ENCODE data around the gene CCL4. TPM values are rescaled to one million over a fixed set of nuclear protein-coding genes. Genes with fewer than 3 reads are reported as not detected.

Gene CCL4
- total RNA-seq, 3 donors from 2014 or later, result 2.6 to 12.0 (median 5.2) TPM

DNA sequence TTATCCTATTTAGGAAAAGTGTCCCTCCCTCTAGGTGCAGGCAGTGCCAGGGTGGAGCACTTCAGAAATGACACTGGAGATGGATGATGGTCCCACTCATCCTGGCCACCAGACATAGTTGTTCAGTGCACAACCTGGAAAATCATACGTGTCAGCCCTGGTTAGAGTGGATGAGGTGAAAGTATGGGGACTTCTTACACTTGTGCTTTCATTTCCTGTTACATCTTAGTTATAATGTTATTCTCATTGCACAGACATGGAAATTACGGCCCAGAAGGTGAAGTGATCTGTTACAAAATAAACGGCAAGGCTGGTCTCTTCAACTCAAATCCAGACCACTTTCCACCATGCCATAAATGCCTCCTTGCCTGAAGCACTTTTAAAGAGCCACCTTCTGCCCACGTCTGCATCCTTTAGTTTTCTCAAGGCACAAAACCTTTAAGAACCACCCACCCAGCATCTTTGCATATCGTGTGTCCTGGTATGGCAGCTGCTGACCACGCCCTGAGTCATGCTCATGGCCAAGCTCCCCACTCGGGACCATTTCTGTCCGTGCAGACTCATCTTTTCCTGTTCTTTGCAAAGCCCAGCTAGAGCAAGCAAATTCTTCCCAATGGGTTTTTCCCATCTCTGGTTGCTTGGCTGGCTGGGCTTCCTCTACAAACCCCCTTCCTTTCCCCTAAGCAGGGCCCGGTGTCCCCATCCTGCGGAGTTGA, 50.4 kb downstream of the CCL4 start:
- no peaks in the 10 kb centered on the region for H3K9me3 ChIP-seq
- no peaks in the 10 kb centered on the region for H3K36me3 ChIP-seq
- no peak for DNase-seq (ENCODE audit: low spot score in 2 of 2)
- H3K4me3 ChIP-seq, result no peak overlapping the region
- no peaks in the 10 kb centered on the region for H3K27me3 ChIP-seq
- H3K4me1 ChIP-seq, result no peaks in the 10 kb centered on the region
- TF ChIP-seq POLR2A (IDR thresholded peaks at IDR 0.05) (no peak), POLR2AphosphoS5 (IDR thresholded peaks at IDR 0.05) (no peak)
- TF ChIP-seq, protein P1, sequence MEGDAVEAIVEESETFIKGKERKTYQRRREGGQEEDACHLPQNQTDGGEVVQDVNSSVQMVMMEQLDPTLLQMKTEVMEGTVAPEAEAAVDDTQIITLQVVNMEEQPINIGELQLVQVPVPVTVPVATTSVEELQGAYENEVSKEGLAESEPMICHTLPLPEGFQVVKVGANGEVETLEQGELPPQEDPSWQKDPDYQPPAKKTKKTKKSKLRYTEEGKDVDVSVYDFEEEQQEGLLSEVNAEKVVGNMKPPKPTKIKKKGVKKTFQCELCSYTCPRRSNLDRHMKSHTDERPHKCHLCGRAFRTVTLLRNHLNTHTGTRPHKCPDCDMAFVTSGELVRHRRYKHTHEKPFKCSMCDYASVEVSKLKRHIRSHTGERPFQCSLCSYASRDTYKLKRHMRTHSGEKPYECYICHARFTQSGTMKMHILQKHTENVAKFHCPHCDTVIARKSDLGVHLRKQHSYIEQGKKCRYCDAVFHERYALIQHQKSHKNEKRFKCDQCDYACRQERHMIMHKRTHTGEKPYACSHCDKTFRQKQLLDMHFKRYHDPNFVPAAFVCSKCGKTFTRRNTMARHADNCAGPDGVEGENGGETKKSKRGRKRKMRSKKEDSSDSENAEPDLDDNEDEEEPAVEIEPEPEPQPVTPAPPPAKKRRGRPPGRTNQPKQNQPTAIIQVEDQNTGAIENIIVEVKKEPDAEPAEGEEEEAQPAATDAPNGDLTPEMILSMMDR (IDR thresholded peaks at IDR 0.05), result no peak
- intact Hi-C loops (cut with DNase I; ENCODE audit: low total_unique reads), result no loop called here
- H3K27ac ChIP-seq, result no peak overlapping the region

Other genes with a start within 250 kb of the CCL4 start
- gene HEATR9, start 234.9 kb upstream of the CCL4 start, total RNA-seq, result under 1 TPM in 1 of 3 donors, not detected in 2; 0.16 TPM
- 1 to 10 TPM; 3.5 to 7.6 (median 4.6) TPM for gene CCL5, start 223.5 kb upstream of the CCL4 start, total RNA-seq
- gene RDM1, start 173.1 kb upstream of the CCL4 start, total RNA-seq, result not detected
- gene LYZL6, start 160.1 kb upstream of the CCL4 start, total RNA-seq, result not detected
- under 1 TPM in 1 of 3 donors, not detected in 2; 0.48 TPM for gene CCL16, start 122.3 kb upstream of the CCL4 start, total RNA-seq
- gene CCL14, start 117.1 kb upstream of the CCL4 start, total RNA-seq, result 10 to 100 TPM; 12.4 to 54.1 (median 31.5) TPM
- gene CCL15, start 102.3 kb upstream of the CCL4 start, total RNA-seq, result not detected
- gene CCL23, start 85.9 kb upstream of the CCL4 start, total RNA-seq, result 1 to 10 TPM; 1.3 to 2.7 (median 1.9) TPM
- 100 to 1,000 TPM in 1 of 3 donors, 1 to 10 TPM in 1, not detected in 1; 1.3 to 116 TPM for gene CCL18, start 39.6 kb upstream of the CCL4 start, total RNA-seq
- 10 to 100 TPM in 1 of 3 donors, under 1 TPM in 1, not detected in 1; 0.96 to 10.8 TPM for gene CCL3, start 13.7 kb upstream of the CCL4 start, total RNA-seq
- gene TBC1D3B, start 72.8 kb downstream of the CCL4 start, total RNA-seq, result 1 to 10 TPM; 1.9 to 7.6 (median 5.2) TPM
- gene CCL3L1, start 92.9 kb downstream of the CCL4 start, total RNA-seq, result 1 to 10 TPM in 1 of 3 donors, not detected in 2; 5.0 TPM
- 1 to 10 TPM in 1 of 3 donors, under 1 TPM in 1, not detected in 1; 0.33 to 6.1 TPM for gene CCL4L2, start 107.2 kb downstream of the CCL4 start, total RNA-seq
- under 1 TPM in 1 of 3 donors, not detected in 2; 0.64 TPM for gene TBC1D3I, start 160.7 kb downstream of the CCL4 start, total RNA-seq
- gene TBC1D3G, start 220.1 kb downstream of the CCL4 start, total RNA-seq, result 1 to 10 TPM in 1 of 3 donors, not detected in 2; 2.1 TPM